Measurements from ENCODE around the gene PGA4.

GRCh38 chr11:61275191-61275590, 53.0 kb downstream of the PGA4 start:
- TF ChIP-seq CTCF (tag by site-specific recombination; IDR thresholded peaks at IDR 0.05): no peak
- TF ChIP-seq ZNF112 (tag by site-specific recombination; IDR thresholded peaks at IDR 0.05): no peak
- TF ChIP-seq ZBTB11 (tag by site-specific recombination; conservative IDR thresholded peaks at IDR 0.05; ENCODE audit: low read depth): no peak
- TF ChIP-seq ZNF654 (tag by site-specific recombination; IDR thresholded peaks at IDR 0.05; ENCODE audit: low read depth): no peak
- no peak for TF ChIP-seq TCF7L2 (IDR thresholded peaks at IDR 0.05; ENCODE audit: borderline replicate concordance, low read depth, low read length)
- TF ChIP-seq ZNF211 (tag by site-specific recombination; IDR thresholded peaks at IDR 0.05; ENCODE audit: low read depth): no peak
- no peak for TF ChIP-seq ZNF24 (tag by site-specific recombination; IDR thresholded peaks at IDR 0.05)
- no peak for TF ChIP-seq ZBTB10 (tag by site-specific recombination; IDR thresholded peaks at IDR 0.05)
- no peak for TF ChIP-seq ZNF843 (tag by site-specific recombination; IDR thresholded peaks at IDR 0.05)
